Measurements from ENCODE around the gene TUB.

Gene TUB

DNA sequence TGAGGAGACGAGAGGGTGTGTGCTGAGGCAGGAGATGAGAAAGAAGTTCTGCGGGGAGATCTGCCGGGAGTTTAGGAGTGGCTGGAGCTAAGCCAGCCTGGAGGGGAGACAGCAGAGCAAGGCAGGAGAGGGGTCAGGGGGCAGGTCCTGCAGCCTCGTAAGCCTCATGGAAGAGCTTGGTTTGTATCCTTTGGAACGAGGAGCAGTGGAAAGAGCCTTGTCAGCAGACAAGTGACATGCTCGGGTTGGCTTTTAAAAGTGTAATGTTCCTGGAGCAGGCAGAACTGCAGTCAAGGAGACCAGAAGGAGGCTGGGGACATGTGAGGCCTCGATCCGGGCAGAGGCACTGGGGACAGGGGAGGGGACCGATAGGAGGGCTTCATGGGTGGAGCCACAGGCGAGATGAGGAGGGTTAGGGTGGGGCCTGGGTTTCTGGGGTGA, 21.4 kb upstream of the TUB start:
- Histone ChIP-seq H3K4me3 (no peak overlapping the region), H3K27ac (peak overlapping the region in 1 of 2 donors; percentile 29)
- peak; percentile 75 for DNase-seq (ENCODE audit: low spot score)
- no peak for TF ChIP-seq CTCF (IDR thresholded peaks at IDR 0.05)

DNA sequence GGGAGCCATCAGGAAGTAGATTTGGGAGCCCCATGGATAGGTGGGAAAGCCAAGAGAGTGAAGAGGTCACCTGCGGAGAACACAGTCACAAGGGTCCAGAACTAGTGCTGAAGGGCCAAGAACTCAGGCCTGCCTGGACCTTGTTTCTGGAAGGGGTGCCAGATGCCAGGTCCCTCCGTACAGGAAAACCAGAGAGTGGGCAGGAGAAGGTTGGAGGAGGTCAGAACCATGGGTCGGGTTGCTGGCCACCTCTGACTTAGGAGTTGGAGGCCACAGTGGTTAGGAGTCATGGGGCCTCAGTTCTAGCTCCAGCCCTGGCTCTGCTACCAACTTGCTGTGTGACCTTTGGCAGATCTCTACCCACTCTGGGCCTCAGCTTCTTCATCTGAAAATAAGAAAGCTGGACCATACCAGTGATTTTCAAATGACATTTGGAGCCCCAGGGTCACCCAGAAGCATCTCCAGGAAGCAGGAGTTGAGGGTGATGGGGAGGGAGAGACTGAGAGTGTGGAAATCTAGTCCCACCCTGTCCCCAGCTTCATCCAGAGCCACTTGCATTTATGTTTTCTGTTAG, 20.8 kb upstream of the TUB start:
- H3K4me3 ChIP-seq, result no peak overlapping the region
- no peak for DNase-seq (ENCODE audit: low spot score)
- no peak for TF ChIP-seq CTCF (IDR thresholded peaks at IDR 0.05)
- H3K27ac ChIP-seq, result peak overlapping the region in 1 of 2 donors; percentile 29

DNA sequence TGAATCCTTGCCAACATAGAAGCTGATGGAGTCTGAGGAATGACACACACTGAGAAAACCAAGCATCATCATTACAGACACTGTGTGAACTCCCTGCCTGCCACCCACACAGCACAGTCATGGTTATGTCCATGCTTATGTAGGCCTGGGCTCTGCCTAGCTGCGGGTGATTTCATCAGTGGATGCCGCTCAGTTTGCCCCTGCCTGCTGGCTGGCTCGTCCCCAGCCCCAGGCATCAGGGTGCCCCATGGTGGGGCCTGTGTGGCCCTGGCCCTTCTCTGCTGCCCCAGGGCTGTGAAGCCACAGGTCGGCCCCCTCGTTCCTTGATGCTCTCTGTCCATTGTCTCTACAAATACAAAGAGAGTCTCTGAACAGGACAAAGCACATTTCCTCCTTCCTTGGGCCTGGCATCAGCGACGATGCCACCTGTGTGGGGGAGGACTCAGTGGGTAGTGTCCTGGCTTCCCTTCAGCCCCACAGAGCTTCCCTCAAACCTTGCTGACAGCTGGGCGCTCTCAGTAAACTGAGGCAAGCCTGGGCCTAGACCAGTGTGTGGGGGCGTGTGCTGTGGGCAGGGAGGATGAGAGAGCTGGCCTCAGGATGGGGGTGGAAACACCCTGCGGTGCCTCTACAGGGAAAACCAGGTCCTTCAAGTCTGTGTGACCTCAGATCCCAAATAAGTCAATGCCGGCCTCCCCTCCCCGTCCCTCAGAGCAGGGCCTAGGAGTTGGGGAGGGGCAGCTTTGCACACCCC, 20.0 kb upstream of the TUB start:
- H3K27ac ChIP-seq, result peak overlapping the region in 1 of 2 donors; percentile 26
- no peak for TF ChIP-seq CTCF (IDR thresholded peaks at IDR 0.05)
- no peak overlapping the region for H3K4me3 ChIP-seq
- DNase-seq (ENCODE audit: low spot score), result peak; percentile 70

DNA sequence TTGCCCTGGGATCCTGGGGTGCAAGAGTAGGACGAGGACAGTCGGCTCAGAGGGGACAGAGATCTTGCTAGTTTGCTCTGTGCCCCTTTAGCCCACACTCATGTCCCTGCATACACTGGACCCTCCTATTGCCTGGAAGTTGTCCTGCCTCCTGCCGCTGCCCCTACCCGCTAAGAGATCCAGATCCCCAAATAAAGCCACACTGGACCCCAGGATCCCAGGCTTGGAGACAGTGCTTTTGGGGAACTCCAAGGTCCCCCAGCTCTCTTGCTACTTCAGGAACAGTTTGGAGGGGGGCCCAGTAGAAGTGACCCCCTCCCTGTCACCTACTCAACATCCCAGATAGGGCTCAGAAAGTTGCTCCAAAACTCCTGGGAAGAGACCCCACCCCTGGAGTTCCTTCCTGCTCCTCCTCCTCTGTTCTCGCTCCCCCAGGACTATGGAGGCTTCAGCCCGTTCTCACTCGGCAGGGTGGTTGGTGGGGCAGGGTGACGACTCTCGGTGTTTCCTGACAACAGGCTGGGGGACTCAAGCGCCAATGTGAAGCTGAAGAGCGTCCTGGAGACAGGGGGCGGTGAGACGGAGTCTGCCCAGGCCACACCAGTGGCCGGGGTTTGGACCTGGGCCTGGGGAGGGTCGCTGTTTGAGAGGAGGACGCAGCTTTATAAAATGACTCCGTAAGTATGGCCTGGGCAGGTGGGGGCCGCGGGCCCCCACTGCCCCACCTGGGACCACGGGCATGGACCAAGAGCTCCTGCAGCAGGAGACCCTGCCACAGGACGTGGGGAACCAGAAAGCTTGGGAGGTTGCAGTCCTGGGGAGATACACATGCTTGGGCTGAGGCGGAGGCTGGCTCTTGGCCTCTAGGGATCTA, 19.2 kb upstream of the TUB start:
- DNase-seq (ENCODE audit: low spot score), result no peak
- no peak for TF ChIP-seq CTCF (IDR thresholded peaks at IDR 0.05)
- no peak overlapping the region for H3K4me3 ChIP-seq
- peak overlapping the region in 1 of 2 donors; percentile 26 for H3K27ac ChIP-seq

DNA sequence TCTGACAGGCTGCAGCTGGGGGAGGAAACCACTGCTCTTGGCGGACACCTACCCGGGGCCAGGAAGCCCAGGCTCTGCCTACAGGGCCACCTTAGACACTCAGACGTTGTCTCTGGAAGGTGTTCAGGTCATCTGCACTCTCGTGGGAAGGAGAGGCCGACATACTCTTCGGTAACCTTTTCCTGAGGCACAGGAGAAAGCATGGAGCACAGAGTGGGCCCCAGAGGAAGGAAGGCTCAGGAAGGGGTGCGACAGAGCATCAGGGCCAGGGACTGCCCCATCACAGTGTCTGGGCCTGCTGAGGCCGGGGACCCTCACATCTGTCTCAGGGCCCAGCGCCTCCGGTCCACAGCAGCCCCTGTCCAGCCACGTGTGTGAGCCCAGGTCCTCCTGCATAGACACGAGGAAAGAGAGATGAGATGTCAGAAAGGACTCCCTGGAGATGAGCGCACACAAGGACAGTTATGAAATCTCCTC, 18.2 kb upstream of the TUB start:
- TF ChIP-seq CTCF (IDR thresholded peaks at IDR 0.05), result no peak
- peak overlapping the region in 1 of 2 donors; percentile 60 for H3K27ac ChIP-seq
- DNase-seq (ENCODE audit: low spot score), result peak; percentile 69
- no peak overlapping the region for H3K4me3 ChIP-seq

DNA sequence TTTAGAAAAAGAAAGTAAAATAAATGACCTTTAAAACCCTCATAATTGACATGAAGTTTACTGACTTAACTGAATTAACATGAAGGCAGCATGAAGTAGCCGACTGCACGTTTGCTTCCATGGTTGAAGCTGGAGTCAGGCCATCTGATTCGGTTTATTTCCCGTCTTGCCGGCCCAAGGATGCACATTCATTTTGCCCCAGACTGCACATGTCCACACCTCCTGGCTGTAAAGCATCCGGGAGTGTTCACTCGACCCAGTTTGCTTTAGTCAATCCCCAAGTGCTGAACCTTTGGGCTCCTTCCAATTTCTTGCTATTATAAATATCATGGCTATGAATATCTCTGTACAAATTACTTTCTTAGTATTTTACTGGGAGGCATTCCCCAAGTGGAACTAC, 17.7 kb upstream of the TUB start:
- no peak overlapping the region for H3K4me3 ChIP-seq
- no peak for TF ChIP-seq CTCF (IDR thresholded peaks at IDR 0.05)
- peak; percentile 72 for DNase-seq (ENCODE audit: low spot score)
- peak overlapping the region in 1 of 2 donors; percentile 60 for H3K27ac ChIP-seq

Data from coronary artery (tissue), 2 donors.